Lung (tissue), 12 donors: ENCODE results near the gene PRKG1. TPM values are rescaled to one million over a fixed set of nuclear protein-coding genes. Genes with fewer than 3 reads are reported as not detected.

Experiments used
- ATAC-seq: fragments of 200-7000 bp; cut with Tn5 transposase; one replicate; pipeline ENCODE4 v1.9.1; 2020; ENCODE audit warnings: moderate number of reproducible peaks; ENCODE audit not compliant: insufficient read depth, low FRiP score
- DNase-seq, 3 donors: peaks; one replicate each; pipeline ENCODE4 v3.0.0-alpha.2; 2013 to 2017
- H3K27ac ChIP-seq, 2 donors: one replicate each; pipeline ENCODE4 v1.5.1; 2013; ENCODE audit warnings: mild to moderate bottlenecking in 2 of 2, moderate library complexity in 2 of 2, control low read depth in 1 of 2, inconsistent platforms in 1 of 2, low read depth in 1 of 2, low read length in 1 of 2
- H3K27me3 ChIP-seq, 3 donors: one replicate each; pipeline ENCODE4 v1.5.1; 2013; ENCODE audit warnings: low read length in 2 of 3; ENCODE audit not compliant: control insufficient read depth in 3 of 3, insufficient read depth in 3 of 3
- H3K36me3 ChIP-seq, 4 donors: one replicate each; pipeline ENCODE4 v1.5.1; 2013; ENCODE audit warnings: low read length in 4 of 4, mild to moderate bottlenecking in 1 of 4, moderate library complexity in 1 of 4; ENCODE audit not compliant: control insufficient read depth in 4 of 4, insufficient read depth in 4 of 4
- H3K4me1 ChIP-seq, 5 donors: one replicate each; pipeline ENCODE4 v1.5.1; 2013; ENCODE audit warnings: low read length in 5 of 5, mild to moderate bottlenecking in 2 of 5, moderate library complexity in 1 of 5; ENCODE audit not compliant: control insufficient read depth in 5 of 5, insufficient read depth in 5 of 5
- H3K4me3 ChIP-seq: one replicate; pipeline ENCODE4 v1.5.1; 2013; ENCODE audit warnings: mild to moderate bottlenecking, control low read depth, moderate library complexity
- H3K9ac ChIP-seq, 2 donors: one replicate each; pipeline ENCODE4 v1.5.1; 2013; ENCODE audit warnings: low read length in 2 of 2, control low read depth in 1 of 2; ENCODE audit not compliant: insufficient read depth in 1 of 2
- H3K9me3 ChIP-seq, 4 donors: one replicate each; pipeline ENCODE4 v1.5.1; 2013; ENCODE audit warnings: low read length in 3 of 4, mild to moderate bottlenecking in 1 of 4, moderate library complexity in 1 of 4; ENCODE audit not compliant: control insufficient read depth in 4 of 4, insufficient read depth in 3 of 4
- WGBS, 2 donors: extraction: QIAGEN DNeasy Blood & Tissue Kit; methylation state at CpG; one replicate each; pipeline ENCODE4 v1.1.7; 2013; 5-methylcytosine and 5-hydroxymethylcytosine counted together
- polyA plus RNA-seq, 2 donors: library from polyadenylated mRNA; stranded (reverse); fragments of 200-250 nt; gene quantifications; one replicate each; pipeline ENCODE4 v1.2.1, GENCODE V29; 2013
- total RNA-seq, 2 donors: library from RNA; depleted of rRNA in 1 of 2; stranded (reverse); fragments of >200 nt in 1 of 2; gene quantifications; one replicate each; pipeline ENCODE4 v1.2.1, GENCODE V29; 2014 to 2021
- TF ChIP-seq, protein P1 (sequence below): IDR thresholded peaks from 2 replicates; pipeline ENCODE4 v1.5.1; 2012; ENCODE audit warnings: mild to moderate bottlenecking; ENCODE audit errors: control extremely low read depth, extremely low read depth
- donor health status: control.
- donor health status: control.
- donor health status: Bipolar disorder and iron deficiency.
- donor health status: healthy.
- donor health status: DM: yes; HTN: yes; CAD: no.

PRKG1 gene
- total and polyA plus RNA-seq, 4 donors = 2.1 to 50.8 (median 15.1) TPM

DNA sequence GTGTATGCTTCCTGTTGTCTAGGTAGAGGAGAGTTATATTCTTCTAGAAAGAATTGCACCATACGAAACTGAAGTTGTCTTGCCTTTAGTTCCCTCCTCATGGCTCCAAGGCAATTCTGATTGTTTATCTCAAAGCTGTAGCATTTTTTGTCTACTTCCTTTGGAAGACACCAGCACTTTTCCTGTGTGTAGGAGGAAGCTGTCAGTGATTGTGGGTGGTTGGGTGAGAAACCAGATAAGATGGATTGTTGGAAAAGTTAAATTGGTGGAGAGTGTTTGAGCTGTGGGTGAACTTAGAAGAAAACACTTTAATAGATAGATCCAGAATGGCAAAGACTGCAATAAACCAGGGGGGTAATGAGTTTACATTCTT lies 637.2 kb downstream of the PRKG1 start:
- no peak overlapping the region for H3K27ac ChIP-seq
- TF ChIP-seq, protein P1, sequence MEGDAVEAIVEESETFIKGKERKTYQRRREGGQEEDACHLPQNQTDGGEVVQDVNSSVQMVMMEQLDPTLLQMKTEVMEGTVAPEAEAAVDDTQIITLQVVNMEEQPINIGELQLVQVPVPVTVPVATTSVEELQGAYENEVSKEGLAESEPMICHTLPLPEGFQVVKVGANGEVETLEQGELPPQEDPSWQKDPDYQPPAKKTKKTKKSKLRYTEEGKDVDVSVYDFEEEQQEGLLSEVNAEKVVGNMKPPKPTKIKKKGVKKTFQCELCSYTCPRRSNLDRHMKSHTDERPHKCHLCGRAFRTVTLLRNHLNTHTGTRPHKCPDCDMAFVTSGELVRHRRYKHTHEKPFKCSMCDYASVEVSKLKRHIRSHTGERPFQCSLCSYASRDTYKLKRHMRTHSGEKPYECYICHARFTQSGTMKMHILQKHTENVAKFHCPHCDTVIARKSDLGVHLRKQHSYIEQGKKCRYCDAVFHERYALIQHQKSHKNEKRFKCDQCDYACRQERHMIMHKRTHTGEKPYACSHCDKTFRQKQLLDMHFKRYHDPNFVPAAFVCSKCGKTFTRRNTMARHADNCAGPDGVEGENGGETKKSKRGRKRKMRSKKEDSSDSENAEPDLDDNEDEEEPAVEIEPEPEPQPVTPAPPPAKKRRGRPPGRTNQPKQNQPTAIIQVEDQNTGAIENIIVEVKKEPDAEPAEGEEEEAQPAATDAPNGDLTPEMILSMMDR = no peak
- no peak for DNase-seq

DNA sequence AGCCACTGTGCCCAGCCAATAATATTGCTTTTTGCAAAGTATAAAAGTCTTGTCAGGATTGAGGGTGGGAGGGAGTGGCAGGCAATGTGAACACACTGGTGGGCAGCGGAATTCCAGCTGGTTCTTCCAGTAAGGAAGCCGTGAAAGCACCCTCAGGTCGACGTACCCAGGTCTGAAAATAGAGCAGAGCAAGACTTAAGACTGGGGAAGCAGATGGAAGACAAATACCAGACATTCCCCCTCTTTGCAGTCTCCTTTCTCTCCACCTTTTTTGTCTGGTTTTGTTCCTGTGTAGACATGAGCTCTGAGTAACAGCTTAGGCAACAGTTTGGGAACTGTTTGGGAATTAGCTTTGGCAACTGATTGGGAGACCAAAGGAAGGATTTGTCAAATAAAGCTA lies 642.7 kb downstream of the PRKG1 start:
- TF ChIP-seq, protein P1 = no peak
- DNase-seq = no peak
- no peaks in the 10 kb centered on the region for H3K9me3 ChIP-seq
- no peak for ATAC-seq
- 87% methylated on average over 4 of the region's 4 CpGs for WGBS, 2 donors
- H3K27me3 ChIP-seq = no peaks in the 10 kb centered on the region
- H3K4me3 ChIP-seq = no peak overlapping the region
- no peaks in the 10 kb centered on the region for H3K4me1 ChIP-seq
- no peaks in the 10 kb centered on the region for H3K36me3 ChIP-seq
- no peak overlapping the region for H3K27ac ChIP-seq
- H3K9ac ChIP-seq = no peak overlapping the region

More for the DNA sequence above, 637.2 kb downstream of the PRKG1 start:
- no peak overlapping the region for H3K4me3 ChIP-seq
- 58 to 67% methylated on average over 1 of the region's 1 CpG for WGBS, 2 donors
- H3K27me3 ChIP-seq = no peaks in the 10 kb centered on the region
- peaks cover 0 to 8% (median 0%) of the 10 kb centered on the region in 5 donors for H3K4me1 ChIP-seq
- no peak for ATAC-seq
- H3K36me3 ChIP-seq = no peaks in the 10 kb centered on the region
- no peak overlapping the region for H3K9ac ChIP-seq
- no peaks in the 10 kb centered on the region for H3K9me3 ChIP-seq

DNA sequence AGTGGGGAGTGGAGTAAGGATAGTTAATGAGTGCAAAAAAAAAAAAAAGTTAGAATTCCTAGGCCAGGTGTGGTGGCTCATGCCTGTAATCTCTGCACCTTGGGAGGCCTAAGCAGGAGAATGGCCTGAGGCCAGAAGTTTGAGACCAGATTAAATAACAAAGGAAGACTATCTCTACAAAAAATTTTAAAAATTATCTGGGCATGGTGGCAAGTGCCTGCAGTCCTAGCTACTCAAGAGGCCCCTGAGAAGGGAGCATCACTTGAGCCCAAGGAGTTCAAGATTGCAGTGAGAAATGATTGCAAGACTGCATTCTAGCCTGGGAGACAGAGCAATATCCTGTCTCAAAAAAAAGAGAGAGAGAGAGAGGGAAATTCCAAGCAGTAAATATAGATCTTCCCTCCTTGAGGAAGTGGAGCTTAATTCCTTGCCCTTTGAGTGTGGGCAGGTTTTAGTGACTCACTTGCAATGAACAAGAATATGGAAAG lies 644.6 kb downstream of the PRKG1 start:
- H3K9ac ChIP-seq = no peak overlapping the region
- no peak overlapping the region for H3K4me3 ChIP-seq
- ATAC-seq (no peak), DNase-seq (no peak)
- no peaks in the 10 kb centered on the region for H3K27me3 ChIP-seq
- H3K4me1 ChIP-seq = peaks cover 0 to 2% (median 0%) of the 10 kb centered on the region in 5 donors
- no peak overlapping the region for H3K27ac ChIP-seq
- no peaks in the 10 kb centered on the region for H3K36me3 ChIP-seq
- H3K9me3 ChIP-seq = no peaks in the 10 kb centered on the region
- TF ChIP-seq, protein P1 = no peak

DNA sequence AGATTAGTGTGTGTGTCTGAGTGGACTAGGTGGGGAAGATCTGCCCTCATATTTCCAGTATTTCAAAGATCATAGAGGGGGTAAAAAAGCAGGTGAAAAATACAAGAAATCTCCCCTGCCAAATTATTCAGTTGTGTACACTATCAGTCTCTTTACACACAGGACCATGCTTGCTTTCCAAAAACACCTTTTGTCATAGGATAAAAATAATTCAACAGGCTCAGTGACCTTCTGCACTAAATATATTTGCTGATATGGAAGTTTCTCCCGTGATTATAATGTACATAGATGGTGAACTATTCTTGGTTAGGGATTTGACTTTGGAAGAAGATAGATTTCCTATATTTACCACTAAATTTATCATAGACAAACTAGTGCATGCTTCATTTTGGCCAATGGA lies 649.8 kb downstream of the PRKG1 start:
- DNase-seq (no peak), ATAC-seq (no peak)
- Histone ChIP-seq H3K9ac (no peak overlapping the region), H3K4me3 (no peak overlapping the region), H3K27ac (no peak overlapping the region), H3K9me3 (no peaks in the 10 kb centered on the region), H3K27me3 (no peaks in the 10 kb centered on the region), H3K4me1 (peaks cover 0 to 3% (median 0%) of the 10 kb centered on the region in 5 donors), H3K36me3 (no peaks in the 10 kb centered on the region)
- 81 to 90% methylated on average over 1 of the region's 1 CpG for whole genome bisulfite sequencing, 2 donors
- TF ChIP-seq, protein P1 = no peak
